Activated naive CD8-positive, alpha-beta T cell treated with anti-CD3 and anti-CD28 coated beads, Interleukin-2, amount 10 ng/mL, durations not matched to agents 7 days and 5 days (primary cell): ENCODE data around the gene HOXA7. TPM values are rescaled to one million over a fixed set of nuclear protein-coding genes. Genes with fewer than 3 reads are reported as not detected.

ENCODE experiments used
- ATAC-seq: fragments of 150-1000 bp; cut with Tn5 transposase; one replicate; pipeline ENCODE4 v1.10.0; 2021; ENCODE audit warnings: low read depth, moderate library complexity
- POLR2A ChIA-PET: fragments of 350-600 bp; sonication (Branson Sonifier 250); formaldehyde crosslinking; loops from one replicate; lab custom pipeline; 2021; ENCODE audit warnings: antibody characterized with exemption; lab: Charles Lee
- DNase-seq: peaks from one replicate; pipeline ENCODE4 v3.0.0; 2021
- H3K27ac Mint-ChIP-seq: one replicate; pipeline ENCODE4 v1.8.0; 2022; ENCODE audit warnings: mild to moderate bottlenecking, mixed read lengths
- H3K27me3 Mint-ChIP-seq: one replicate; pipeline ENCODE4 v1.8.0; 2022; ENCODE audit warnings: mild to moderate bottlenecking, moderate library complexity, mixed read lengths
- H3K36me3 Mint-ChIP-seq: one replicate; pipeline ENCODE4 v1.8.0; 2021; ENCODE audit warnings: mild to moderate bottlenecking, mixed read lengths
- H3K4me1 Mint-ChIP-seq: one replicate; pipeline ENCODE4 v1.8.0; 2021; ENCODE audit warnings: mixed read lengths
- H3K4me3 Mint-ChIP-seq: one replicate; pipeline ENCODE4 v1.8.0; 2022; ENCODE audit warnings: mild to moderate bottlenecking, moderate library complexity, mixed read lengths
- H3K9me3 Mint-ChIP-seq: one replicate; pipeline ENCODE4 v1.8.0; 2021; ENCODE audit warnings: mixed read lengths
- total RNA-seq, 2 experiments: library from RNA; stranded (reverse); gene quantifications; one replicate each; pipeline ENCODE4 v1.2.3, GENCODE V29; 2021

Gene HOXA7
- total RNA-seq, 2 experiments from 2014 or later, result not detected

DNA sequence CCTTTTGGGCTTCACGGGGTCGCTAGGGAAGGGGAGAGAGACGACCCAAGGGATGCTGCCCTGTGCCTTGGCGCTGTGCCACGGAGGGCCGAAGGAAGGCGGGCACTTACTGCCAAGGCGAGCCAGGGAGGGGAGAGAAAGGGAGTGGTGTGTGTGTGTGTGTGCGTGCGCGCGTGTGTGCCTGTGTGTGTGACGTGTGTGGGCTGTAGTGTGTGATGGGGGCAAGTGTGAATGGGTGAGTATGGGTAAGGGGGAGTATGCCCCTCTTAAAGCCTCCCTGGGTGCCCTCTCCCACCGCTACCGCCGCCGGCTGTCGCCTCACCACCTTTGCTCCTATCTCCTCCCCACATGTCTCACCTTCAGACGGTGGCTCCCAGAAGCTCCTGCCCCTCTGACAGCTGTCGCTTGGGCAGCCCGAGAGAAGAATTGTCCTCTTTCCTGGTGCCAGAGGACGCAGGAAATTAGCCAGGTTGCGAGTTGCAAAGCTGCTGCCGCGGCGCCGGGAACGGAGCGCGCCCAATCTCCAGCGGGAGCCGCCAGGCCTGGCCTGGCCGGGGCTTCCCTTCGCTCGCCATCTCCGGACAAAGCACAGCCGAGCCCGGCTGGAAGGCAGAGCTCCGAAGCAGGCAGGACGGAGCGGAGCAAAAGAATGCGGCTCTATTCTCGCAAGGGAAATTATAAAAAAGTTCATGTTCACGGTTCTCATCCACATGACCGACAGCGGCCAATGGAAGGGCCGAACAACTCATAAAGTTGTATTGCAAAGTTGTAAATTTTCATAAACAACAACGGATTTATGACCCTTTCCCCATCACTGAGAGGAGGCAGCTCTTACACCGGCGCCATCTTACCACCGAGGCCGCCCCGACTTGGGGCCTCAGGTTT is 4.3 kb downstream of the HOXA7 start, which contains the start of gene HOXA3:
TSS of gene HOXA3 (minus strand) at position 653 of the 885 bp plus-strand sequence. CDS start 41,943 bp downstream, outside the sequence.
- POLR2A ChIA-PET, result no interaction called here

DNA sequence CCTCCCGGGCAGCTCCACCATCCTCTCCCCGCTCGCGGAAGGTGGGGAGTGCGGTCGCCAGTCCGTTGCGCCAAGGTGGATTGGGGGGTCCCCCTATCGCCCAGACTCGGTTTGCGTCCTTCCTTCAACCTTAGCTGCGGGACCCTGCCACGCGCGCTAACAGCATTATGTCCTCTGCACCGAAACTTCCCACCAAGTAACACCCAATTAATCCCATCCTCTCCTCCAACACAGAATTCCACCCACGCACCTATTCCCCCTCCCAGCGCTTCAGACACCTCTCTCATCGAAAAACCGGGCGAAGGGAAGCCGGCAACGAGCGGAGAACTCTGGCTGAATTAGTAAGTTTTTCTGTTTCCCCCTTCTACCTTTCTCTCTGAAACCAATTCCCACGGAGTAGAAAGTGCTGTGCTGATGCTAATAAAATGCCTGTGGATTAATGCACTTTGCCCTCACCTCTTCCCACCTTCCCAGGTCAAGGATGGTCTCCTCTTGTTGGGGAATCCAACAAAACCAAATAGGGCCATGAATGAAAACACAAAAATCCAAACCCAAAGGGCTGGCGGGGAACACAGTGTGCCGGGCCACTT is 5.0 kb downstream of the HOXA7 start:
- H3K4me3 Mint-ChIP-seq, result peak overlapping the region; percentile 73
- POLR2A ChIA-PET, result no interaction called here
- H3K27me3 Mint-ChIP-seq, result peaks cover 92% of the 10 kb centered on the region
- DNase-seq (no peak), ATAC-seq (no peak)
- H3K4me1 Mint-ChIP-seq, result peaks cover 27% of the 10 kb centered on the region
- H3K9me3 Mint-ChIP-seq, result no peaks in the 10 kb centered on the region
- H3K36me3 Mint-ChIP-seq, result no peaks in the 10 kb centered on the region
- H3K27ac Mint-ChIP-seq, result peak overlapping the region; percentile 21

More for the DNA sequence above, 4.3 kb downstream of the HOXA7 start, which contains the start of gene HOXA3:
- Mint-ChIP-seq H3K9me3 (no peaks in the 10 kb centered on the region), H3K4me3 (peak within 1 kb of the TSS; percentile 73), H3K27ac (peak within 1 kb of the TSS; percentile 21), H3K36me3 (no peaks in the 10 kb centered on the region), H3K27me3 (peaks cover 90% of the 10 kb centered on the region), H3K4me1 (peaks cover 27% of the 10 kb centered on the region)
- ATAC-seq (no peak), DNase-seq (no peak)

- Mint-ChIP-seq H3K27ac (peak overlapping the region; percentile 34), H3K4me3 (peak overlapping the region; percentile 73), H3K27me3 (peaks cover 92% of the 10 kb centered on the region), H3K36me3 (no peaks in the 10 kb centered on the region), H3K4me1 (peaks cover 27% of the 10 kb centered on the region), H3K9me3 (no peaks in the 10 kb centered on the region)
- DNase-seq, result peak; percentile 80
- POLR2A ChIA-PET, result interaction anchor here (0.8 kb wide), 1 partner anchor 16 kb away, joined by 3 read pairs; no protein-coding TSS in a partner anchor
- ATAC-seq, result peak; percentile 85
Measured at GRCh38 chr7:27150568-27151340, 5.7 kb downstream of the HOXA7 start.

DNA sequence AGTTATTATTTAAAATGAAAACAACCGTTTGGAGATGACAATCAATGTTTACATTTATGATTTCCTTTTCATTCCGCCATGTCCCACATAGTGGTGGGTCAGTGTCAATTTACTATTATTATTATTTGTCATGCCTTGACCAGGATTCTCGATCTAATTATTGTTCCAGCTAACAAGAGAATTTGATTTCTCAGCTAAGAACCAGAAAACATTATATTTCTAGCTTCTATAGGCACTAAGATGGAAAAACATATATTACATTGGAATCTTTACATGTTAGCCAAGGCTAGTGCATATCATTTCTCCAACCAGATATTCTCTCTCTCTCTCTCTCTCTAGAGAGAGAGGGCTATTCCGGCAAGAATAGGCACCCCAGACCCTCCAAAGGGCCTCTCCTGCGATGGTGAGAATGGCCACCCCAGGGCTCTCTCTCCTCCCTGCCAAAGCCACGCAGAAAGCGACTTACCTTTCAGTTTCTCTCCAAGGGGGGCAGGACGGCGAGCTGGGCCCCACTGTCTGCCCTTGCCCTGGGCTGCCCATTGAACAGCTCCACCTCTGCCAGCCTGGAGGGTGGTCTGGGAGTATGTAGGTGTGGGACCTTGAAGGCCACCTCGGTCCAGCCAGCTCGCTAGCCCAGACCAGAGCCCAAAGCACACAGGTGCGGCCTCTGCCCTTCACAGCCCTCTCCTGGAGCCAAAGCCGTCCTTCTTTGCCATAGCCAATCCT is 6.5 kb downstream of the HOXA7 start:
- Mint-ChIP-seq H3K27ac (no peak overlapping the region), H3K9me3 (no peaks in the 10 kb centered on the region), H3K4me3 (peak overlapping the region; percentile 73), H3K36me3 (no peaks in the 10 kb centered on the region), H3K4me1 (peaks cover 22% of the 10 kb centered on the region), H3K27me3 (peaks cover 89% of the 10 kb centered on the region)
- POLR2A ChIA-PET, result interaction anchor here (0.8 kb wide), 1 partner anchor 16 kb away, joined by 3 read pairs; no protein-coding TSS in a partner anchor
- ATAC-seq, result no peak
- no peak for DNase-seq

- Mint-ChIP-seq H3K4me3 (no peak overlapping the region), H3K36me3 (no peaks in the 10 kb centered on the region), H3K4me1 (peaks cover 19% of the 10 kb centered on the region), H3K27me3 (peaks cover 80% of the 10 kb centered on the region), H3K9me3 (no peaks in the 10 kb centered on the region), H3K27ac (no peak overlapping the region)
- no peak for DNase-seq
- POLR2A ChIA-PET, result no interaction called here
- no peak for ATAC-seq
Measured at GRCh38 chr7:27148756-27149641, 7.5 kb downstream of the HOXA7 start.

DNA sequence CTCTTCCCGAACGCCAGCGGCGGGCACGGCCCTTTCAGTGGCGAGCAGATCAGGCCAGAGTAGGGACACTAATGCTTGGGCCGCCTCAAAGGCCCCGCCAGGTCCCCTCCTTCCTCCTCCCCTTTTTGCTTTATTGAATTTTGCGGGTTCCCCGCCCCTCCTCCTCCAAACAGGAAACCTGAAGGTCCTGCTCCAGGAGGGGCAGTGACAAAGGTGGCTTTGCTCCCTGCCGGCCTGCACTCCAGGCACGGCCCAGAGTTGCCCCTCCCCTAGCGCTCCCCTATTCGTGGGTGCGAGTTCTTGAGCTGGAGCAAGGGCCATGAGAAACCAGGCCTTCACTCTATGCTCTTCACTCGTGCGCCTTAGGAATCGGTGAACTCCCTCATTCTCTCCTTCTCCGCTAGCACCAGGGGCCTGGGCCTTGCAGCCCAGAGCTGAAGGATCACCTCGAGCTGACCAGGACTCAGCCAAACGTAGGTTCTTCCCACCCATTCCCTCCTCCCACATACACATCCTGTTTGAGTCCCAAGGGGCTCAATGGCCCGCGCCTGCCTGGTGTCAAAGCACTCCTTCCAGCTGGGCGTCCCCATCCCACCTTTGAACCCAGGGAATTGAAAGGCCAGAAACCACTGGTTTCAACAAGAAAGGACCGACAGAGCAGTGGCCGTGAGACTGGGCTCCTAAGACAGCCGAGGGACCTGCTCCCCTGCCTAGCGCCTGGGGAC is 8.3 kb downstream of the HOXA7 start:
- POLR2A ChIA-PET, result no interaction called here
- peak overlapping the region; percentile 55 for H3K4me3 Mint-ChIP-seq
- no peak overlapping the region for H3K27ac Mint-ChIP-seq
- H3K9me3 Mint-ChIP-seq, result no peaks in the 10 kb centered on the region
- H3K27me3 Mint-ChIP-seq, result peaks cover 72% of the 10 kb centered on the region
- H3K4me1 Mint-ChIP-seq, result peaks cover 17% of the 10 kb centered on the region
- no peaks in the 10 kb centered on the region for H3K36me3 Mint-ChIP-seq
- no peak for DNase-seq
- ATAC-seq, result no peak

DNA sequence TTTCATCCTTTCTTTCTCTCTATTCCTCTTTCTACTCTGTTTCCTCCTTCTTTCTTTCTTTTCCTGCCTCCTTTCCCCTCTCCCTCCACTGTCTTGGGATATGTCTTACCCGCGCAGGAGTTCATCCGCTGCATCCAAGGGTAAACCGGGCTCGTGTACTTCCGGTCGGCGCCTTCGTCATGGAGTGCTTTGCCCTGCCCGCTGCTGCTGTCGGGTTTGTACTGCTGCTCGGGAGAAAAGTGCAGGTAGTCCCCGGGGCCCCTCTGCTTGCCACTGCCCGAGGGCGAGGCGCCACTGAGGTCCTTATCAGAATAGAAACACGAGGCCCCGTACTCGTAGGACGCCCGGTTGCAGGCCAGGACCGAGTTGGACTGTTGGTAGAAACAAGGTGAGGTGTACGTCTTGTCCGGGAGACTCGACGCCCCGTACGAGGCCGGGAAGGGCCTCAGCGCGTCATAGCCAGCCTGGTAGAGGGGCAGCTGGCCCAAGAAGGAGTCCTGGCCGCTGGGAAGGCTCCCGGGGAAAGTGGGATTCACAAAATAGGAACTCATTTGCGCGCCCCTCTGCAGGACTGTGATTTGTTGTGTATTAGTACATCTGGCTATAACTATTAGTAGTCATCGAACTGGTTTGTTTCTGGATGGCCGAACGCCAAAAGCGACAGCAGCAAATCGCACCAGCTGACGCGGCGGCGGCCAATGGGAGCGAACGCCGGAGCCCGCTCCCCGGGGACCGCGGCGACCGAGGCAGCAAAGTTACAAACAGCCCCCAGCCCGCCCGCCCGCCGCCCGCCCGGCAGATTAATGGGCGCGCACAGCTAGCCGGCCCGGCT is 9.1 kb downstream of the HOXA7 start, which contains the start of gene HOXA6:
TSS of gene HOXA6 (minus strand) at position 576 of the 832 bp plus-strand sequence. CDS start at position 551, 25 bp downstream.
- Mint-ChIP-seq H3K36me3 (no peaks in the 10 kb centered on the region), H3K4me1 (peaks cover 17% of the 10 kb centered on the region), H3K9me3 (no peaks in the 10 kb centered on the region), H3K4me3 (peak within 1 kb of the TSS; percentile 55), H3K27me3 (peaks cover 67% of the 10 kb centered on the region), H3K27ac (no peak within 1 kb of the TSS)
- no peak for DNase-seq
- POLR2A ChIA-PET, result no interaction called here
- no peak for ATAC-seq

DNA sequence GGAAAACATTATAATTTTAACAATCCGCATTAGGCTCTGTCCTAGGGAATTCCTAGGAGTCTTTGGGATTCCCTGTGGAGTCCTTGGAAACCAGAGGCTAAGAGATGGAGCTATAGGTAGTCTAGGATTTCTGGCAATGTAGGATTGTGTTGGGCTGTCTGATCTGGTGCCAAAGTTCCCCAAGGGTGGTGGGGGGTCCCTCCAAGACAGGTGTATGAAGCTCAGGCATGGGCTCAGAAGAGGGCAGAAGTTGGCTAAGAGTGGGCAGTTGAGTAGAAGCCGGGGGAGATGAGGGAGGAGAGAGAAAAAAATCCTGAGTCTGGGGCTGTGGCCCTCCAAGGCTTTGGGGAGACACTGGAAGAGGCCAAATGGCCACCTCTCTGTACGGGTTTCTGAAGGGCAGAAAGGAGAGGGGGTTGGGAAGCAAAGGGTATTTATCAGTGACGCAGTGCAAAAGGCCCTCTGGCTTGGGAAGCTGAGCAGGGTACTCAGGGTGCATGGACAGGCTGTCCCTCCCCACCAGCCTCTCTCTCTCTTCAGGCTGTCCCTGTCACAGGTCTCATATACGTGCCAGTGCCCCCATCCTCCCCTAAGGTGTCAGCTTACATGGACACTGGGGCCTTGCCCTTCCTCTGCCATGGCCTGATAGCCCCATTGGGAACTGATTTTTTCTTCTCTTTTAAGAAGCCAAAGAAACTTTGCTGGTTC is 9.8 kb downstream of the HOXA7 start:
- DNase-seq (no peak), ATAC-seq (no peak)
- Mint-ChIP-seq H3K9me3 (no peaks in the 10 kb centered on the region), H3K36me3 (no peaks in the 10 kb centered on the region), H3K4me1 (peaks cover 11% of the 10 kb centered on the region), H3K27ac (no peak overlapping the region), H3K27me3 (peaks cover 59% of the 10 kb centered on the region), H3K4me3 (no peak overlapping the region)
- POLR2A ChIA-PET, result no interaction called here

DNA sequence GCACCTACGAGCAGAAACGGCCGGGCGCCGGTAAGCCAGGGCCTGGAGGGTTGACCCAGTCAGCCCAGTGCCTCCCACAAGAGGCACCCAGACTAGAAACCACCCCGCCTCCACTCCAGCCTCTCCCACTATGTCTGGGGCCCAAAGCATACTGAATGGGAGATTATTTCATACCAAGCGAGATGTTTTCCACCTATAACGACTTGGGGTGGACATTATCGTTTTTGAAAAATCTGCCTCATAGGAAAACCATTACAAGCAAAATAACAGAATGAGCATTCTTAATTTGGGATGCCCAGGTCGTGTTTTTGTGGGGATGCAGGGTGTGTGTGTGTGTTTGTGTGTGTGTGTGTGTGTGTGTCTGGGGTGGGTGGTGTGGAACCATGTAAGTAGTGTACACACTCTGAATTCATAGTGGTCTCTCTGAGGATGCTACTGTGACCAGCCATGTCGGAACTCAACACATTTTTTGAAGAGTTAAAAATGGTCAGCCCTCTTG is 10.5 kb downstream of the HOXA7 start:
- H3K4me3 Mint-ChIP-seq, result no peak overlapping the region
- ATAC-seq, result no peak
- H3K27me3 Mint-ChIP-seq, result peaks cover 52% of the 10 kb centered on the region
- no peaks in the 10 kb centered on the region for H3K9me3 Mint-ChIP-seq
- no peak for DNase-seq
- peaks cover 6% of the 10 kb centered on the region for H3K4me1 Mint-ChIP-seq
- H3K36me3 Mint-ChIP-seq, result no peaks in the 10 kb centered on the region
- POLR2A ChIA-PET, result interaction anchor here (0.6 kb wide), 1 partner anchor 49 kb away, joined by 5 read pairs; no protein-coding TSS in a partner anchor
- no peak overlapping the region for H3K27ac Mint-ChIP-seq
